ENCODE results near the gene ST3GAL2.

ST3GAL2 gene

DNA sequence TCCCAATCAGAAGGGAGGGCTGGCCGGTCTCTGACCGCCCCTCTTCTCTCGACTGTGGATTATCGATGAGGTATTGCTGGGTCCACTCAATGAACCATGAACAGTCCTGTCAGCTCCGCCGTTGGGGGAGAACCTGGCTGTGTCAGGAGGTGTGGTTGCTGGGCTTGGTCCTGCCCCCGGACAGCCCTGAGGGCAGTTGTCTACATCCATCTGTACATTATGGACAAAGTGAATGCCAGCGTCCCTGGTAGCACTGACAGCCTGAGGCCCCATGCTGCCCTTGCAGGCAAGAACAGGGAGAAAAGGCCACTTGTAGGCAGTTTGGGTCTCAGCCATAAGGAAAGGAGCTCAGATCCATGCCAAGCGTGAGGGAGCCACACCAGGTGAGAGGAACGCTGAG, 38.9 kb downstream of the ST3GAL2 start:
- FAIRE-seq (no peak), DNase-seq (ENCODE audit: insufficient read length, low spot score) (no peak)

DNA sequence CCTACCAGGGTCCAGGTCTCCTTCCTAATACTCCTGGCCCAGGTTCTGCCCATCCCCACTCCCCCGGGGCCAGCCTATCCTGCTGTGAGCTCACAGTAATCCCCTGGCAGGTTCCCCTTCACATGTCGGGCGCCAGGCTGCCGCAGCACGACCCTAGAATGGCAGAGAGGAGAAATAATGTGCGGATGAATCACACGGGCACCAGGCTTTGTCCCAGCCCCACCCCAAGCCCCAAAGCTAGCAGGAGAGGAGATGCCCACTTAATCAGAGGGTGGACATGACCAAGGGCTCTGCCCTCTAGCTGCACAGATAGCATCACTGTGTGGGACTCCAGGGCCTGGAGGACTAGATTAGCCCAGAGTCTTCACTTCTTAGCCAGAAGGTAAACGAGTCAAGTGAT, 39.5 kb downstream of the ST3GAL2 start:
- FAIRE-seq (no peak), DNase-seq (ENCODE audit: insufficient read length, low spot score) (no peak)
- TF ChIP-seq POLR2AphosphoS5 (IDR thresholded peaks at IDR 0.05; ENCODE audit: low read depth, low read length) (no peak), TAF1 (IDR thresholded peaks at IDR 0.05; ENCODE audit: low read depth, low read length) (no peak), PAX5 (IDR thresholded peaks at IDR 0.05; ENCODE audit: insufficient read depth, low read length, severe bottlenecking) (no peak), POLR2A (IDR thresholded peaks at IDR 0.05; ENCODE audit: low read depth, low read length) (no peak), POU2F2 (IDR thresholded peaks at IDR 0.05; ENCODE audit: low read depth, low read length) (no peak), SPI1 (IDR thresholded peaks at IDR 0.05; ENCODE audit: low read depth, low read length) (no peak)

More for the DNA sequence above, 38.9 kb downstream of the ST3GAL2 start:
- TF ChIP-seq PAX5 (IDR thresholded peaks at IDR 0.05; ENCODE audit: insufficient read depth, low read length, severe bottlenecking) (no peak), SPI1 (IDR thresholded peaks at IDR 0.05; ENCODE audit: low read depth, low read length) (no peak), TAF1 (IDR thresholded peaks at IDR 0.05; ENCODE audit: low read depth, low read length) (no peak), POLR2A (IDR thresholded peaks at IDR 0.05; ENCODE audit: low read depth, low read length) (no peak), POLR2AphosphoS5 (IDR thresholded peaks at IDR 0.05; ENCODE audit: low read depth, low read length) (no peak), POU2F2 (IDR thresholded peaks at IDR 0.05; ENCODE audit: low read depth, low read length) (no peak)

DNA sequence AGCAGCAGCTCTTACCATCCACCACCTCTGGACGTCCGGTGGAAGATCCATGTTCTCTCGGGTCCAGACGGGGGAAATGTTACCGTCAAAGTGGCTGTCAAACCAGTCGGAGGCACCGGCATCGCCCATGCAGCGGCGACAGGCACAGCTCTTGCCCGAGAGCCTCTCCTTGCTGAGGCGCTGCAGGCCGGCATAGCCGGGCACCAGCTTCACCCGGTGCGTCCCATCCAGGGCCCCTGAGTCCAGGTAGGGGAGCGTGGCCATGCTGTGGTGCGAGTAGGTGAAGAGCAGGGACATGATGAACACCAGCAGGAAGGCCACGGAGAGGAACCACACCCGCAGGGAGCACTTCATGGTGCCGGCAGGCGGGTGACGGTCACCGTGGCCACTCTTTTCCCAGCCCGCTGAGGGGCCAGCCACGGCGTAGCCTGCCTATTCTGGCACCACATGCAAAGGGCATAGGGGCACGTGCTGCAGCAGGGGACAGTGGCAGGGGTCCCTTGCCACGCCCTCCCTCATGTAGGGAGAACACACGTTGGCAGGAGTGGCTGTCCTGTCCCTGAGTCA, 40.6 kb downstream of the ST3GAL2 start:
- DNase-seq (ENCODE audit: insufficient read length, low spot score) (no peak), FAIRE-seq (no peak)
- TF ChIP-seq POLR2A (IDR thresholded peaks at IDR 0.05; ENCODE audit: low read depth, low read length) (no peak), TAF1 (IDR thresholded peaks at IDR 0.05; ENCODE audit: low read depth, low read length) (no peak)

DNA sequence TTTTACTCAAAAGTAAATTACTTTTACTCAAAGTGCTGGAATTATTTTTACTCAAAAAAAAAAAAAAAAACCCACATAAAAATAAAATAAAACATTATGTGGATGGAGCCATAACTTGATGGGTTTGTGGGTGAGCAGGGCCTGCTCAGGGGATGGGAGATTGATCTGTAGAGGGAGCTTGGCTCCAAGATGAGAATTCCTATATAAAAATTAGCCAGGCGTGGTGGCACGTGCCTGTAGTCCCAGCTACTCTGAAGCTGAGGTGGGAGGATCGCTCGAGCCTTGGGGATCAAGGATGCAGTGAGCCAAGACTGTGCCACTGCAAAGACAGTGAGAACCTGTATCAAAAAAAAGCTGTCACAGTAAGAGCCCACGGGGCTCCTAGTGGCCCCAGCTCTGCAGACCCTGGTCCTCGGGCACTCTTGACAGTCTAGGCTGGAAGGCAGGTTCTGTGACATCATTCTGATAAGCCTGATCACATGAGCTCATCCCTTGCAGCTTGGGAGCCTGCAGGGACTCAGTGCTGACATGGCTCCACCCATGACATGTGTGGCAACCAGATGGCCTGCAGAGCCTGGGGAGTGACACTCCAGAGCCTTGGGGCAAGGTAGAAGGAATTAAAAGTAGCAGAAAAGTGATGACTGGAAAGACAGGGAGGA, 42.5 kb downstream of the ST3GAL2 start:
- FAIRE-seq: no peak
- TF ChIP-seq POU2F2 (IDR thresholded peaks at IDR 0.05; ENCODE audit: low read depth, low read length): no peak
- TF ChIP-seq POLR2AphosphoS5 (IDR thresholded peaks at IDR 0.05; ENCODE audit: low read depth, low read length): no peak
- TF ChIP-seq TAF1 (IDR thresholded peaks at IDR 0.05; ENCODE audit: low read depth, low read length): no peak
- TF ChIP-seq POLR2A (IDR thresholded peaks at IDR 0.05; ENCODE audit: low read depth, low read length): no peak
- TF ChIP-seq SPI1 (IDR thresholded peaks at IDR 0.05; ENCODE audit: low read depth, low read length): no peak
- TF ChIP-seq PAX5 (IDR thresholded peaks at IDR 0.05; ENCODE audit: insufficient read depth, low read length, severe bottlenecking): no peak
- DNase-seq (ENCODE audit: insufficient read length, low spot score): no peak

DNA sequence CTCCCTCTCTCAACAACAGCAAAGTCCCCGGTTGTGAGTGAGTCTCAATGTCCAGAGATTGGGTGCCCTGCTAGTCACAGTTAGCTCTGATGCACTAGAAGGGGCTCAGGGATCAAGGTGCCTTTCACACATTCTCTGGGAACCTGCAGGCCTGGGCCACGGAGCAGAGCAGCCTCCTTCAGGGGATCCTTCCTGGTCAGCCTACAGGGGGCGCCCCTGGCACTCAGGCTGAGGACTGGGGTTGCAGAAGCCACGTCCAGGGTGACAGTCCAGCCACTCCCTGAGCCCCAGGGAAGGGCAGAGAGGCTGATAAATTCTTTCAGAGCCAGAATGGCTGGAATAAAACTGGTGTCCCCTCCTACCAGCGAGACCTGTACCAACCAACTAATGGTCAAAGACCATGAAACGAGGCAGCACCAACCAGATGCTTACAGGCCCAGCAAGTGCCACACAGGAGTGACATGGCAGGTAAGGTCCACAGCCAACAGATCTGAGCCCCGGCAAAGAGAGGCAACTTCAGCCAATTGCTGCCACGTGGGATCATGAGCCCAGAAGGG, 43.5 kb downstream of the ST3GAL2 start:
- DNase-seq (ENCODE audit: insufficient read length, low spot score) (peak; percentile 76), FAIRE-seq (peak; percentile 74)
- TF ChIP-seq POLR2AphosphoS5 (IDR thresholded peaks at IDR 0.05; ENCODE audit: low read depth, low read length) (no peak), POLR2A (IDR thresholded peaks at IDR 0.05; ENCODE audit: low read depth, low read length) (no peak), SPI1 (IDR thresholded peaks at IDR 0.05; ENCODE audit: low read depth, low read length) (no peak), PAX5 (IDR thresholded peaks at IDR 0.05; ENCODE audit: insufficient read depth, low read length, severe bottlenecking) (no peak), POU2F2 (IDR thresholded peaks at IDR 0.05; ENCODE audit: low read depth, low read length) (no peak), TAF1 (IDR thresholded peaks at IDR 0.05; ENCODE audit: low read depth, low read length) (no peak)

DNA sequence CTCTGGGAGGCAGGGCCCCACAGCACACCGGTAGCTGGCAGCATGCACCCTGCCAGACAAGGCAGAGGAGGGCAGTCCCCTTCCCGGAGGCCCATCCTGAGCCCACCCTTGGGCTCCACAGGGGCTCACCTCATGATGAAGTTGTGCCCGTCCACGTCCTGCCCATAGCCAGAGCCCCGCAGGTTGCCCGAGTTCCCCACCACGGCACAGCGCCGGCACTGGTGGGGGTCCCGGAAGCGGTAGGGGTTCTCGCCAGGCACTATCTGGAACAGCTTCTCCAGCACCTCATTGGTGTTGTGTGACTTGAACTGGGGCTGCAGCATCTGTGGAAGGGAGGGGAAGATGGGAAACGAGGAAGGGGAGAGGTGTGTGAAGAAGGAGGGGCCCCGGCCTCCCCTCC, 44.0 kb downstream of the ST3GAL2 start:
- TF ChIP-seq POU2F2 (IDR thresholded peaks at IDR 0.05; ENCODE audit: low read depth, low read length) (no peak), POLR2A (IDR thresholded peaks at IDR 0.05; ENCODE audit: low read depth, low read length) (no peak), POLR2AphosphoS5 (IDR thresholded peaks at IDR 0.05; ENCODE audit: low read depth, low read length) (no peak), PAX5 (IDR thresholded peaks at IDR 0.05; ENCODE audit: insufficient read depth, low read length, severe bottlenecking) (no peak), TAF1 (IDR thresholded peaks at IDR 0.05; ENCODE audit: low read depth, low read length) (no peak), SPI1 (IDR thresholded peaks at IDR 0.05; ENCODE audit: low read depth, low read length) (no peak)
- FAIRE-seq: no peak

DNA sequence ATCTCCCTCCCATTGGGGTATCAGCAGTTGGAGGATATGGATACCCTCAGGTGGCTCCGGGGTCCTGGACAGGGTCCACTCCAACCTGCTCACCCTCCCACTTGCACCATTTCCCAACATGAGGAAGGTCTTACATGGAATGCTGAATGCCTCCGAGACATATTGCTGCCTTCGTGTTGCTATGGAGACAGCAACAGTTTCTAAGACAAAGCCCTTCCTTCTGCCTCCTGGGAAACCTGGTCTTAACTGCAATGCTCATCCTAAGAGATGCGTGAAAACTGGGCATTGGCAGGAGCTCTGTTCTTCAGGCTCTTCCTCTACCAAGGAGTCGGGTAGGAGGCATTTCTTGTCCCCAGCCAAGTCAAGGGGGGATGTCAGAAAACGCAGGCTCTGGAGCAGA, 45.2 kb downstream of the ST3GAL2 start:
- DNase-seq (ENCODE audit: insufficient read length, low spot score) (no peak), FAIRE-seq (no peak)
- TF ChIP-seq POU2F2 (IDR thresholded peaks at IDR 0.05; ENCODE audit: low read depth, low read length) (no peak), PAX5 (IDR thresholded peaks at IDR 0.05; ENCODE audit: insufficient read depth, low read length, severe bottlenecking) (no peak), POLR2AphosphoS5 (IDR thresholded peaks at IDR 0.05; ENCODE audit: low read depth, low read length) (no peak), TAF1 (IDR thresholded peaks at IDR 0.05; ENCODE audit: low read depth, low read length) (no peak), SPI1 (IDR thresholded peaks at IDR 0.05; ENCODE audit: low read depth, low read length) (no peak), POLR2A (IDR thresholded peaks at IDR 0.05; ENCODE audit: low read depth, low read length) (no peak)

More for the DNA sequence above, 44.0 kb downstream of the ST3GAL2 start:
- DNase-seq (ENCODE audit: insufficient read length, low spot score): no peak

DNA sequence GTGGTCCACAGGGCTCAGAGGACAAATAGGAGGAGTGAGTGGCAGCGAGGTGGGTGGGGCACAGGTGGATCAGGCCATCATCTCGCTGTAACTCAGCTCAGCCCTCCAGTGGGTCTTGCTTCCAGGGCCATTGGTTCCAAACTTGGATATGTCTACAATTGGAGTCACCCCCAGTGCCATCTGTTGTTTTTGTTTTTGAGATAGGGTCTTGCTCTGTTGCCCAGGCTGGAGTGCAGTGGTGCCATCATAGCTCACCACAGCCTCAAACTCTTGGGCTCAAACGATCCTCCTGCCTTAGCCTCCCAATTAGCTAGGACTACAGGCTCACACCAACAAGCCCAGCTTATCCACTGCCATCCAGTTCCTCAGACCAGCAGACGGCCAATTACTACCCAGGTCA, 46.3 kb downstream of the ST3GAL2 start:
- DNase-seq (ENCODE audit: insufficient read length, low spot score): no peak
- FAIRE-seq: no peak
- TF ChIP-seq POLR2A (IDR thresholded peaks at IDR 0.05; ENCODE audit: low read depth, low read length): no peak
- no peak for TF ChIP-seq PAX5 (IDR thresholded peaks at IDR 0.05; ENCODE audit: insufficient read depth, low read length, severe bottlenecking)
- no peak for TF ChIP-seq SPI1 (IDR thresholded peaks at IDR 0.05; ENCODE audit: low read depth, low read length)
- no peak for TF ChIP-seq TAF1 (IDR thresholded peaks at IDR 0.05; ENCODE audit: low read depth, low read length)
- no peak for TF ChIP-seq POLR2AphosphoS5 (IDR thresholded peaks at IDR 0.05; ENCODE audit: low read depth, low read length)
- TF ChIP-seq POU2F2 (IDR thresholded peaks at IDR 0.05; ENCODE audit: low read depth, low read length): no peak

DNA sequence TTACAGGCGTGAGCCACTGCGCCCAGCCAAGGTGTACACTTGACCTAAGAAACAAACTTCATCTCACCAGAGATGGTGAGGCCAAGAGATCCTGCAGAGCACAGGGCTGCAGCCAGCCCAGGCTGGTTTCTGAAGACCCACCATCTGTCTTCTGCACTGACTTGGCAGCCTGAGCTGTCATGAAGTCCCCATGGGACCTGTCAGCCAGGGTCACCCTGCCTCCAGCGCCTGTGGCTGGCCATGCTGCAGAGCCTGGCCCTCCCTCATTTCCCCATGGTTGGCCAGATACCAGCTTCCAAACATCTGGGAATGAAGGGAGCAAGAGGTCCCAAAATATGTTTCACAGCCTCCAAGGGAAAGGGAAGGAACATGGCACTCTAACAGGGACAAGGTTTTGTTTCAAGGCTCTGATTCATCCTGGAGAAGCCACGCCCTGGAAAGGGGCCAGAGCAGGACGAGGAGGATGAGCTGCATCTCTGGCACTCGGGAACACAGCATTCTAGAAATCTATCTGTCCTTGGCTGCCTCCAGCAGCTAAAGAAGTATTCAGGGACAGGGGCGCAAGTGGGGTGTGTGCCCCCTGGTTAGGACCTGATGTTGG, 46.9 kb downstream of the ST3GAL2 start:
- no peak for TF ChIP-seq TAF1 (IDR thresholded peaks at IDR 0.05; ENCODE audit: low read depth, low read length)
- no peak for TF ChIP-seq POLR2AphosphoS5 (IDR thresholded peaks at IDR 0.05; ENCODE audit: low read depth, low read length)
- no peak for TF ChIP-seq SPI1 (IDR thresholded peaks at IDR 0.05; ENCODE audit: low read depth, low read length)
- TF ChIP-seq PAX5 (IDR thresholded peaks at IDR 0.05; ENCODE audit: insufficient read depth, low read length, severe bottlenecking): no peak
- no peak for TF ChIP-seq POLR2A (IDR thresholded peaks at IDR 0.05; ENCODE audit: low read depth, low read length)
- no peak for TF ChIP-seq POU2F2 (IDR thresholded peaks at IDR 0.05; ENCODE audit: low read depth, low read length)
- DNase-seq (ENCODE audit: insufficient read length, low spot score) (no peak), FAIRE-seq (no peak)
